ENCODE measurements around the gene CRYBG2. TPM values are rescaled to one million over a fixed set of nuclear protein-coding genes. Genes with fewer than 3 reads are reported as not detected.

CRYBG2 gene
- total and polyA plus RNA-seq, 10 of the 15 experiments (the other 5 are each of a cell fraction or from before 2014, with no cell fraction given) = 0.03 to 1.2 (median 0.11) TPM; not detected in 4

DNA sequence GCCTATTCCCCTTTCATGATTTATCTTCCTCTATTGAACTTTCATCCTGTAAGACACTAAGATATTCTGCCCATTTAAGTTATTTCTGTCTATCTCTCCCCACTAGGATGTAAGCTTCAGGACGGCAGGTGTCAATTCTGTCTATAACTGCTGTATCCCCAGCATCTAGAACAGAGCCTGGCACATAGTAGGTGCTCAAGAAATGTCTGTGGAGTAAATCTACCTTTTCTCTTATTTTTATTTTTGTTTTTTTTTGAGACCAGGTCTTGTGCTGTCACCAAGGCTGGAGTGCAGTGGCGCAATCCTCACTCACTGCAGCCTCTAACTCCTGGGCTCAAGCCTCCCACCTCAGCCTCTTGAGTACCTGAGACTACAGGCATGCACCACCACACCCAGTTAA lies 30.5 kb downstream of the CRYBG2 start:
- H3K27me3 ChIP-seq (replicated peaks in 1 of 2; ENCODE audit: control insufficient read depth in 2 of 2, insufficient read depth in 2 of 2, low read length in 1 of 2) = no peaks in the 10 kb centered on the region
- ChIA-PET RAD21 (ENCODE audit: unreplicated experiment) (interaction anchor here (10.4 kb wide), 1 partner anchor 37 kb away, joined by 477 read pairs; no protein-coding TSS in a partner anchor), SMC1A (ENCODE audit: uncharacterized antibody, unreplicated experiment) (interaction anchor here (7.6 to 14.9 kb wide), 2 partner anchors 35 to 45 kb away, joined by 119 to 474 read pairs; partner anchors contain the start of gene SH3BGRL3), CTCF (interaction anchor here (2.3 to 11.6 kb wide), 4 partner anchors 41 to 94 kb away, joined by 18 to 879 read pairs (median 24); partner anchors contain the start of genes CEP85 and SH3BGRL3), POLR2A (interaction anchor here (10.6 kb wide), 1 partner anchor 36 kb away, joined by 253 read pairs; no protein-coding TSS in a partner anchor)
- no peak overlapping the region for H3K9ac ChIP-seq (ENCODE audit: control insufficient read depth, insufficient read depth, low read length)
- no peaks in the 10 kb centered on the region for H3K9me3 ChIP-seq (replicated peaks; ENCODE audit: control insufficient read depth, insufficient read depth, low read length)
- WGBS (ENCODE audit: insufficient coverage, insufficient replicate concordance, low lambda C conversion rate, missing lambda C conversion rate) = 100% methylated on average over 2 of the region's 2 CpGs
- peaks cover 15% of the 10 kb centered on the region for H3K4me1 ChIP-seq (ENCODE audit: control insufficient read depth, insufficient read depth, low read length)
- no peak overlapping the region for H2AFZ ChIP-seq (ENCODE audit: control insufficient read depth, low read depth, low read length)
- H3K79me2 ChIP-seq (ENCODE audit: control insufficient read depth, insufficient read depth, low read length) = peaks cover 16% of the 10 kb centered on the region
- no peak overlapping the region for H3K4me2 ChIP-seq (ENCODE audit: control insufficient read depth, insufficient read depth)
- FAIRE-seq (no peak), DNase-seq (ENCODE audit: low read depth, low spot score) (no peak), ATAC-seq (no peak)
- no TSS peak for BruUV-seq (replicated peaks)
- TF ChIP-seq POLR2A (IDR thresholded peaks at IDR 0.05; ENCODE audit: low read depth, low read length) (no peak), GABPA (IDR thresholded peaks at IDR 0.05; ENCODE audit: low read depth) (no peak), JUNB (IDR thresholded peaks at IDR 0.05) (no peak), KDM1A (IDR thresholded peaks at IDR 0.05; ENCODE audit: borderline replicate concordance) (no peak), SMAD1 (IDR thresholded peaks at IDR 0.05; ENCODE audit: low read depth, partially characterized antibody) (no peak), CHD2 (IDR thresholded peaks at IDR 0.05; ENCODE audit: borderline replicate concordance, low read depth, low read length) (no peak), CBFB (IDR thresholded peaks at IDR 0.05; ENCODE audit: low read depth) (no peak), WRNIP1 (IDR thresholded peaks at IDR 0.05; ENCODE audit: borderline replicate concordance, low read depth, low read length) (no peak), SUZ12 (IDR thresholded peaks at IDR 0.05; ENCODE audit: unreplicated experiment) (no peak), ZZZ3 (IDR thresholded peaks at IDR 0.05; ENCODE audit: control insufficient read depth, insufficient read length, low read depth) (no peak), TCF3 (IDR thresholded peaks at IDR 0.05; ENCODE audit: borderline replicate concordance, insufficient read depth, low read depth, low read length) (no peak), CREB1 (IDR thresholded peaks at IDR 0.05; ENCODE audit: low read depth) (no peak), ZNF384 (IDR thresholded peaks at IDR 0.05; ENCODE audit: borderline replicate concordance, low read depth, low read length) (no peak), POU2F2 (IDR thresholded peaks at IDR 0.05; ENCODE audit: borderline replicate concordance, low read depth, low read length) (no peak), NR2C2 (IDR thresholded peaks at IDR 0.05; ENCODE audit: borderline replicate concordance, control insufficient read depth, insufficient read length, low read depth) (no peak)
- TF ChIP-seq, protein P1, sequence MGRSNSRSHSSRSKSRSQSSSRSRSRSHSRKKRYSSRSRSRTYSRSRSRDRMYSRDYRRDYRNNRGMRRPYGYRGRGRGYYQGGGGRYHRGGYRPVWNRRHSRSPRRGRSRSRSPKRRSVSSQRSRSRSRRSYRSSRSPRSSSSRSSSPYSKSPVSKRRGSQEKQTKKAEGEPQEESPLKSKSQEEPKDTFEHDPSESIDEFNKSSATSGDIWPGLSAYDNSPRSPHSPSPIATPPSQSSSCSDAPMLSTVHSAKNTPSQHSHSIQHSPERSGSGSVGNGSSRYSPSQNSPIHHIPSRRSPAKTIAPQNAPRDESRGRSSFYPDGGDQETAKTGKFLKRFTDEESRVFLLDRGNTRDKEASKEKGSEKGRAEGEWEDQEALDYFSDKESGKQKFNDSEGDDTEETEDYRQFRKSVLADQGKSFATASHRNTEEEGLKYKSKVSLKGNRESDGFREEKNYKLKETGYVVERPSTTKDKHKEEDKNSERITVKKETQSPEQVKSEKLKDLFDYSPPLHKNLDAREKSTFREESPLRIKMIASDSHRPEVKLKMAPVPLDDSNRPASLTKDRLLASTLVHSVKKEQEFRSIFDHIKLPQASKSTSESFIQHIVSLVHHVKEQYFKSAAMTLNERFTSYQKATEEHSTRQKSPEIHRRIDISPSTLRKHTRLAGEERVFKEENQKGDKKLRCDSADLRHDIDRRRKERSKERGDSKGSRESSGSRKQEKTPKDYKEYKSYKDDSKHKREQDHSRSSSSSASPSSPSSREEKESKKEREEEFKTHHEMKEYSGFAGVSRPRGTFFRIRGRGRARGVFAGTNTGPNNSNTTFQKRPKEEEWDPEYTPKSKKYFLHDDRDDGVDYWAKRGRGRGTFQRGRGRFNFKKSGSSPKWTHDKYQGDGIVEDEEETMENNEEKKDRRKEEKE (IDR thresholded peaks at IDR 0.05) = no peak
- TF ChIP-seq, protein P2, sequence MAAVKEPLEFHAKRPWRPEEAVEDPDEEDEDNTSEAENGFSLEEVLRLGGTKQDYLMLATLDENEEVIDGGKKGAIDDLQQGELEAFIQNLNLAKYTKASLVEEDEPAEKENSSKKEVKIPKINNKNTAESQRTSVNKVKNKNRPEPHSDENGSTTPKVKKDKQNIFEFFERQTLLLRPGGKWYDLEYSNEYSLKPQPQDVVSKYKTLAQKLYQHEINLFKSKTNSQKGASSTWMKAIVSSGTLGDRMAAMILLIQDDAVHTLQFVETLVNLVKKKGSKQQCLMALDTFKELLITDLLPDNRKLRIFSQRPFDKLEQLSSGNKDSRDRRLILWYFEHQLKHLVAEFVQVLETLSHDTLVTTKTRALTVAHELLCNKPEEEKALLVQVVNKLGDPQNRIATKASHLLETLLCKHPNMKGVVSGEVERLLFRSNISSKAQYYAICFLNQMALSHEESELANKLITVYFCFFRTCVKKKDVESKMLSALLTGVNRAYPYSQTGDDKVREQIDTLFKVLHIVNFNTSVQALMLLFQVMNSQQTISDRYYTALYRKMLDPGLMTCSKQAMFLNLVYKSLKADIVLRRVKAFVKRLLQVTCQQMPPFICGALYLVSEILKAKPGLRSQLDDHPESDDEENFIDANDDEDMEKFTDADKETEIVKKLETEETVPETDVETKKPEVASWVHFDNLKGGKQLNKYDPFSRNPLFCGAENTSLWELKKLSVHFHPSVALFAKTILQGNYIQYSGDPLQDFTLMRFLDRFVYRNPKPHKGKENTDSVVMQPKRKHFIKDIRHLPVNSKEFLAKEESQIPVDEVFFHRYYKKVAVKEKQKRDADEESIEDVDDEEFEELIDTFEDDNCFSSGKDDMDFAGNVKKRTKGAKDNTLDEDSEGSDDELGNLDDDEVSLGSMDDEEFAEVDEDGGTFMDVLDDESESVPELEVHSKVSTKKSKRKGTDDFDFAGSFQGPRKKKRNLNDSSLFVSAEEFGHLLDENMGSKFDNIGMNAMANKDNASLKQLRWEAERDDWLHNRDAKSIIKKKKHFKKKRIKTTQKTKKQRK (IDR thresholded peaks at IDR 0.05; ENCODE audit: low read depth, low read length) = no peak
- TF ChIP-seq, protein P3, sequence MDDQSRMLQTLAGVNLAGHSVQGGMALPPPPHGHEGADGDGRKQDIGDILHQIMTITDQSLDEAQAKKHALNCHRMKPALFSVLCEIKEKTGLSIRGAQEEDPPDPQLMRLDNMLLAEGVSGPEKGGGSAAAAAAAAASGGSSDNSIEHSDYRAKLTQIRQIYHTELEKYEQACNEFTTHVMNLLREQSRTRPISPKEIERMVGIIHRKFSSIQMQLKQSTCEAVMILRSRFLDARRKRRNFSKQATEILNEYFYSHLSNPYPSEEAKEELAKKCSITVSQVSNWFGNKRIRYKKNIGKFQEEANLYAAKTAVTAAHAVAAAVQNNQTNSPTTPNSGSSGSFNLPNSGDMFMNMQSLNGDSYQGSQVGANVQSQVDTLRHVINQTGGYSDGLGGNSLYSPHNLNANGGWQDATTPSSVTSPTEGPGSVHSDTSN (IDR thresholded peaks at IDR 0.05; ENCODE audit: insufficient replicate concordance, low read depth, low read length) = no peak
- no peak overlapping the region for H3K27ac ChIP-seq (ENCODE audit: control insufficient read depth, insufficient read depth)
- H4K20me1 ChIP-seq (ENCODE audit: control insufficient read depth, insufficient read depth) = no peaks in the 10 kb centered on the region
- in situ Hi-C loops (cut with MboI) (loop anchor here (5.0 kb wide), 2 partner anchors 36 to 151 kb away; partner anchors contain the start of gene ZNF593OS), intact Hi-C loops (cut with micrococcal nuclease; ENCODE audit: unreplicated experiment) (loop anchor here (5.0 kb wide), 1 partner anchor 156 kb away; the partner anchor contains the start of genes C1orf232 and ZNF593)
- H3K4me3 ChIP-seq = no peak overlapping the region
- peaks cover 0 to 3% of the 10 kb centered on the region in 2 experiments; a peak in 1 of 4 replicates for H3K36me3 ChIP-seq (ENCODE audit: control insufficient read depth in 2 of 2, insufficient read depth in 2 of 2, low read length in 1 of 2)

All from GM12878 (cell line).